ENCODE results near the gene GAS6.
A peak's percentile ranks its signal among the peaks of the same experiment; 100 is the strongest.
"Not testable (repeated sequence)": the region's sequence is repeated elsewhere in the genome, so short reads cannot be mapped to it uniquely, and the experiment has no call there.

GAS6 gene

DNA sequence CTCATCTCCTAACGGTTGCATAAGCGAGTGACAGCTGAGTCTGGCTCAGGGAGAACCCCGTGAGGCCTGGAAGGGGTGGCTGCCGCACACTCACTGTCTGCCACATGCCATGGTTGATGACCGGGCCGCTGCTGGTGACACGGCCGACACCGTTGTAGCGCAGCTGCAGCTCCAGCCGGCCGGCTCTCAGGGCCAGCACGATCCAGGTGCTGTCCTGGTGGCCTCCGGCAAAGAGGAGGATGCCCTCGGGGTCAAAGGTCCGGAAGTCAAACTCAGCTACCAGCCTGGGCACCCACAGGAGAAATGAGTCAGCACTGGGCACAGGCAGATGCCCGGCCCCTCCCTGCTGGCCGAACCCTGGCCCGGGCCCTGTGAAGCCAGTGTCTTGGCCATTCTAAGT, 31.7 kb downstream of the GAS6 start:
- no peak overlapping the region for H3K9ac ChIP-seq (ENCODE audit: low read length)
- no peak overlapping the region for H3K4me3 ChIP-seq (ENCODE audit: low read depth, low read length)
- H3K27me3 ChIP-seq (ENCODE audit: insufficient read depth, low read length), result no peaks in the 10 kb centered on the region
- peaks cover 5 to 8% of the 10 kb centered on the region in 2 experiments for H3K4me1 ChIP-seq (ENCODE audit: control insufficient read depth in 1 of 2, insufficient read depth in 2 of 2, low read length in 2 of 2)
- no peak overlapping the region for H3K18ac ChIP-seq (ENCODE audit: low read length)
- no peak overlapping the region for H4K91ac ChIP-seq (ENCODE audit: low read depth, low read length)
- no peak overlapping the region for H3K23ac ChIP-seq (ENCODE audit: low read length)
- peaks cover 9% of the 10 kb centered on the region for H3K9me3 ChIP-seq (ENCODE audit: insufficient read depth, low read depth, low read length)
- H2BK5ac ChIP-seq (ENCODE audit: low read depth, low read length, poor library complexity), result no peak overlapping the region
- H2AFZ ChIP-seq (ENCODE audit: insufficient read depth, low read length, poor library complexity), result no peak overlapping the region
- no CpG with 5 or more reads among the region's 19 CpGs for WGBS (ENCODE audit: extremely low coverage, insufficient coverage, insufficient read length)
- no peak overlapping the region for H3K4ac ChIP-seq (ENCODE audit: low read depth, low read length)
- peak in 1 of 2 donors; percentile 11 for DNase-seq
- no peak overlapping the region for H4K8ac ChIP-seq (ENCODE audit: low read depth, low read length)
- peaks cover 2% of the 10 kb centered on the region for H3K79me2 ChIP-seq (ENCODE audit: control insufficient read depth, insufficient read depth, low read length, poor library complexity)
- H4K12ac ChIP-seq (ENCODE audit: low read depth, low read length), result no peak overlapping the region
- no peak overlapping the region for H3K14ac ChIP-seq (ENCODE audit: low read length)
- no peak overlapping the region for H2AK5ac ChIP-seq (ENCODE audit: low read length)
- no peak overlapping the region for H3K27ac ChIP-seq (ENCODE audit: low read depth, low read length)
- H3K4me2 ChIP-seq (ENCODE audit: low read length), result no peak overlapping the region
- H3K79me1 ChIP-seq (ENCODE audit: low read length), result peaks cover 8% of the 10 kb centered on the region
- peaks cover 16 to 21% of the 10 kb centered on the region in 2 experiments for H3K36me3 ChIP-seq (ENCODE audit: control insufficient read depth in 1 of 2, insufficient read depth in 2 of 2, low read length in 2 of 2)
- no peak overlapping the region for H2BK12ac ChIP-seq (ENCODE audit: low read length)
- no peak overlapping the region for H2BK120ac ChIP-seq (ENCODE audit: insufficient read depth, low read length, poor library complexity)

DNA sequence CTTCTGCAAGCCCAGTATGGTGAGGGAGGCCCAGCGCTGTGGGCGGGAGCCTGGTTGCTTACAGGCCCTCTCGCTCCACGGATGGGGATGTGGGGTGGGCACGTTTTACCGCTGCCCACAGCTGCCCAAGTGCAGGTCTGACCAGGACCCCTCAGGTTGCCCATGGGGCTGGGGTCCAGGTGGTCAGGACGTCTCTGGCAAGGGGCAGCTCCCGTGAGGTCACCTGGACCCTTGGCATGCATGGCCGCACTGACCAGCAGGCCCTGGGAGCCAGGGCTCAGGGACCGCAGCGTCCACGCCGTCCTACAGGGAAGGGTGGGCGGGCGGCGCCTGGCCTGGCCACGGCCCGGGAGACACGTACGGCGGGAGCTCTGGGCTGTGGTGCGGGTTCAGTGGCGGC, 32.8 kb downstream of the GAS6 start:
- Histone ChIP-seq H4K8ac (ENCODE audit: low read depth, low read length) (no peak overlapping the region), H3K79me2 (ENCODE audit: control insufficient read depth, insufficient read depth, low read length, poor library complexity) (no peaks in the 10 kb centered on the region), H3K9me3 (ENCODE audit: insufficient read depth, low read depth, low read length) (peaks cover 9% of the 10 kb centered on the region), H3K23ac (ENCODE audit: low read length) (no peak overlapping the region), H4K12ac (ENCODE audit: low read depth, low read length) (no peak overlapping the region), H4K91ac (ENCODE audit: low read depth, low read length) (no peak overlapping the region), H3K79me1 (ENCODE audit: low read length) (peaks cover 3% of the 10 kb centered on the region), H2BK5ac (ENCODE audit: low read depth, low read length, poor library complexity) (no peak overlapping the region), H3K14ac (ENCODE audit: low read length) (no peak overlapping the region), H2AFZ (ENCODE audit: insufficient read depth, low read length, poor library complexity) (no peak overlapping the region), H3K18ac (ENCODE audit: low read length) (no peak overlapping the region), H3K4ac (ENCODE audit: low read depth, low read length) (no peak overlapping the region), H2BK12ac (ENCODE audit: low read length) (no peak overlapping the region), H2BK120ac (ENCODE audit: insufficient read depth, low read length, poor library complexity) (no peak overlapping the region), H3K4me3 (ENCODE audit: low read depth, low read length) (peak overlapping the region; percentile 18), H3K27me3 (ENCODE audit: insufficient read depth, low read length) (no peaks in the 10 kb centered on the region), H2AK5ac (ENCODE audit: low read length) (peak overlapping the region; percentile 25), H3K36me3 (ENCODE audit: control insufficient read depth in 1 of 2, insufficient read depth in 2 of 2, low read length in 2 of 2) (peaks cover 21 to 25% of the 10 kb centered on the region in 2 experiments), H3K4me1 (ENCODE audit: control insufficient read depth in 1 of 2, insufficient read depth in 2 of 2, low read length in 2 of 2) (peaks cover 0 to 3% of the 10 kb centered on the region in 2 experiments), H3K27ac (ENCODE audit: low read depth, low read length) (no peak overlapping the region), H3K4me2 (ENCODE audit: low read length) (no peak overlapping the region), H3K9ac (ENCODE audit: low read length) (no peak overlapping the region)
- no CpG with 5 or more reads among the region's 23 CpGs for WGBS (ENCODE audit: extremely low coverage, insufficient coverage, insufficient read length)
- DNase-seq, result no peak

DNA sequence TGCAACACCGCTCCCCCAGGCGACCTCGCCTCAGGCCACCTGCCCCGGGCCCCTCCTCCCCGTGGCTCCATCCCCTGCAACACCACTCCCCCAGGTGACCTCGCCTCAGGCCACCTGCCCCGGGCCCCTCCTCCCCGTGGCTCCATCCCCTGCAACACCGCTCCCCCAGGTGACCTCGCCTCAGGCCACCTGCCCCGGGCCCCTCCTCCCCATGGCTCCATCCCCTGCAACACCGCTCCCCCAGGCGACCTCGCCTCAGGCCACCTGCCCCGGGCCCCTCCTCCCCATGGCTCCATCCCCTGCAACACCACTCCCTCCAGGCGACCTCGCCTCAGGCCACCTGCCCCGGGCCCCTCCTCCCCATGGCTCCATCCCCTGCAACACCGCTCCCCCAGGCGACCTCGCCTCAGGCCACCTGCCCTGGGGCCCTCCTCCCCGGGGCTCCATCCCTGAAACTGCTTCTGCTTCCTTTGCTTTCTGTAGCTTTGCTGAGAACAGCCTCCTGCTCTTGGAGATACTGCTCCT, 33.4 kb downstream of the GAS6 start:
- H2AK5ac ChIP-seq (ENCODE audit: low read length); H2AFZ ChIP-seq (ENCODE audit: insufficient read depth, low read length, poor library complexity); H3K23ac ChIP-seq (ENCODE audit: low read length); H4K91ac ChIP-seq (ENCODE audit: low read depth, low read length); H4K8ac ChIP-seq (ENCODE audit: low read depth, low read length); H2BK12ac ChIP-seq (ENCODE audit: low read length); H4K12ac ChIP-seq (ENCODE audit: low read depth, low read length); H3K18ac ChIP-seq (ENCODE audit: low read length); H3K79me2 ChIP-seq (ENCODE audit: control insufficient read depth, insufficient read depth, low read length, poor library complexity); H3K27ac ChIP-seq (ENCODE audit: low read depth, low read length); H3K4ac ChIP-seq (ENCODE audit: low read depth, low read length); H3K9ac ChIP-seq (ENCODE audit: low read length); H3K79me1 ChIP-seq (ENCODE audit: low read length); H3K4me1 ChIP-seq (ENCODE audit: control insufficient read depth in 1 of 2, insufficient read depth in 2 of 2, low read length in 2 of 2); H3K14ac ChIP-seq (ENCODE audit: low read length); H2BK120ac ChIP-seq (ENCODE audit: insufficient read depth, low read length, poor library complexity); H3K4me3 ChIP-seq (ENCODE audit: low read depth, low read length); H3K9me3 ChIP-seq (ENCODE audit: insufficient read depth, low read depth, low read length); H2BK5ac ChIP-seq (ENCODE audit: low read depth, low read length, poor library complexity); H3K27me3 ChIP-seq (ENCODE audit: insufficient read depth, low read length); H3K4me2 ChIP-seq (ENCODE audit: low read length): not testable (repeated sequence)
- H3K36me3 ChIP-seq (ENCODE audit: control insufficient read depth in 1 of 2, insufficient read depth in 2 of 2, low read length in 2 of 2), result peaks cover 23 to 25% of the 10 kb centered on the region in 2 experiments
- WGBS (ENCODE audit: extremely low coverage, insufficient coverage, insufficient read length), result no CpG with 5 or more reads among the region's 22 CpGs
- DNase-seq, result peak in 1 of 2 donors; percentile 40

DNA sequence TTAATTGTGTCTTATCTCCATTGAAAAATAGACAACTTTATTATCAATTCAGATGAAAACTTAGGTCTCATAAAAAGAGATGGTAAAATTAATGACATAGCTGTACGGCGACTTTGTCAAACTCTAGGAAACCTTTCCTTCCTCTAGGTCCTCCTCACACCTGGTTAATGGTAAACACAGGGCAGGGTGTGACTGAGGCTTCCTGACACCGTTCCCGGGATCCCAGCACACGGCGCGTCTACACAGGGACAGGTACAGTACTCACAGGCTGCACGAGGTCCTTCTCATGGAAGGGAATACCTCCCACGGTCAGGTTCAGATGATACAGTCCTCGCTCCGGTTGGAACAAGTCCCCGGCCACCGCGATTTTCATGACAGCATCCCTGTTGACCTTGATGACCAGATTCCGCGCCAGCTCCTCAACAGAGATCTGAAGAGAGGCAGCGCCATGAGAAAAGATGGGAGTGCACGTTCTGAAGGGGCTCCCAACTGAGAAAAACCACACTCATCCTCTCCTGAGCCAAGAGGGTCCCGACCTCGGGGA, 35.5 kb downstream of the GAS6 start:
- no peak overlapping the region for H3K23ac ChIP-seq (ENCODE audit: low read length)
- H3K4ac ChIP-seq (ENCODE audit: low read depth, low read length), result no peak overlapping the region

More for the DNA sequence above, 35.5 kb downstream of the GAS6 start:
- no peak overlapping the region for H2BK120ac ChIP-seq (ENCODE audit: insufficient read depth, low read length, poor library complexity)
- H2BK12ac ChIP-seq (ENCODE audit: low read length), result no peak overlapping the region
- H3K4me1 ChIP-seq (ENCODE audit: control insufficient read depth in 1 of 2, insufficient read depth in 2 of 2, low read length in 2 of 2), result peaks cover 0 to 3% of the 10 kb centered on the region in 2 experiments
- no peak overlapping the region for H3K4me2 ChIP-seq (ENCODE audit: low read length)
- H4K8ac ChIP-seq (ENCODE audit: low read depth, low read length), result no peak overlapping the region
- H3K18ac ChIP-seq (ENCODE audit: low read length), result no peak overlapping the region
- no peak overlapping the region for H4K91ac ChIP-seq (ENCODE audit: low read depth, low read length)
- no peak overlapping the region for H2AK5ac ChIP-seq (ENCODE audit: low read length)
- H4K12ac ChIP-seq (ENCODE audit: low read depth, low read length), result no peak overlapping the region
- H3K79me1 ChIP-seq (ENCODE audit: low read length), result no peaks in the 10 kb centered on the region
- no peak overlapping the region for H3K27ac ChIP-seq (ENCODE audit: low read depth, low read length)
- WGBS (ENCODE audit: extremely low coverage, insufficient coverage, insufficient read length), result no CpG with 5 or more reads among the region's 20 CpGs
- H3K9me3 ChIP-seq (ENCODE audit: insufficient read depth, low read depth, low read length), result peaks cover 9% of the 10 kb centered on the region
- H3K4me3 ChIP-seq (ENCODE audit: low read depth, low read length), result no peak overlapping the region
- H2AFZ ChIP-seq (ENCODE audit: insufficient read depth, low read length, poor library complexity), result no peak overlapping the region
- H3K27me3 ChIP-seq (ENCODE audit: insufficient read depth, low read length), result no peaks in the 10 kb centered on the region
- H3K9ac ChIP-seq (ENCODE audit: low read length), result no peak overlapping the region
- no peaks in the 10 kb centered on the region for H3K79me2 ChIP-seq (ENCODE audit: control insufficient read depth, insufficient read depth, low read length, poor library complexity)
- peaks cover 14 to 17% of the 10 kb centered on the region in 2 experiments for H3K36me3 ChIP-seq (ENCODE audit: control insufficient read depth in 1 of 2, insufficient read depth in 2 of 2, low read length in 2 of 2)
- no peak overlapping the region for H2BK5ac ChIP-seq (ENCODE audit: low read depth, low read length, poor library complexity)
- no peak overlapping the region for H3K14ac ChIP-seq (ENCODE audit: low read length)
- no peak for DNase-seq

Measured in trophoblast cell (in vitro differentiated cells and primary cell).